GM21723 (cell line): Measurements from ENCODE around the gene TAF3.

Experiments
- ATAC-seq: cut with Tn5 transposase; IDR thresholded peaks from one replicate; pipeline ENCODE4 v1.9.1; 2021; ENCODE audit warnings: mild to moderate bottlenecking, moderate library complexity; ENCODE audit not compliant: unreplicated experiment

Gene TAF3

GRCh38 chr10:7872041-7872442 is 53.7 kb downstream of the TAF3 start:
- peak; percentile 38 for ATAC-seq

GRCh38 chr10:7874864-7875263 is 56.6 kb downstream of the TAF3 start:
- ATAC-seq: no peak

- no peak for ATAC-seq
Observed at GRCh38 chr10:7876541-7877127, 58.3 kb downstream of the TAF3 start.

- ATAC-seq: no peak
Observed at GRCh38 chr10:7881119-7881518, 62.8 kb downstream of the TAF3 start.

- ATAC-seq: no peak
Observed at GRCh38 chr10:7886056-7886455, 67.8 kb downstream of the TAF3 start.

- ATAC-seq: no peak
Observed at GRCh38 chr10:7887174-7887816, 69.0 kb downstream of the TAF3 start.

GRCh38 chr10:7889947-7890542 is 71.7 kb downstream of the TAF3 start:
- ATAC-seq: no peak

- ATAC-seq: no peak
Observed at GRCh38 chr10:7890781-7891180, 72.5 kb downstream of the TAF3 start.

GRCh38 chr10:7891634-7892033 is 73.3 kb downstream of the TAF3 start:
- ATAC-seq: no peak

GRCh38 chr10:7892146-7892545 is 73.8 kb downstream of the TAF3 start:
- ATAC-seq: no peak

- ATAC-seq: no peak
Observed at GRCh38 chr10:7895699-7896090, 77.4 kb downstream of the TAF3 start.

- no peak for ATAC-seq
Observed at GRCh38 chr10:7896297-7896696, 78.0 kb downstream of the TAF3 start.

- no peak for ATAC-seq
Observed at GRCh38 chr10:7901256-7901655, 83.0 kb downstream of the TAF3 start.

GRCh38 chr10:7902413-7902812 is 84.1 kb downstream of the TAF3 start:
- ATAC-seq: no peak

- ATAC-seq: no peak
Observed at GRCh38 chr10:7903851-7904250, 85.5 kb downstream of the TAF3 start.

GRCh38 chr10:7906128-7906527 is 87.8 kb downstream of the TAF3 start:
- ATAC-seq: no peak

GRCh38 chr10:7908541-7909210 is 90.4 kb downstream of the TAF3 start:
- ATAC-seq: no peak

GRCh38 chr10:7913126-7913872 is 95.0 kb downstream of the TAF3 start:
- no peak for ATAC-seq

GRCh38 chr10:7915923-7916536 is 97.7 kb downstream of the TAF3 start:
- ATAC-seq: no peak

GRCh38 chr10:7917736-7918135 is 99.4 kb downstream of the TAF3 start:
- ATAC-seq: no peak

GRCh38 chr10:7922707-7923106 is 104.4 kb downstream of the TAF3 start:
- no peak for ATAC-seq
